Fibroblast of the conjunctiva (primary cell): Measurements from ENCODE around the gene DNAJC15.

Experiments
- DNase-seq: peaks from one replicate; pipeline ENCODE4 v3.0.0-alpha.2; 2010; ENCODE audit warnings: low read depth

Gene DNAJC15

DNA sequence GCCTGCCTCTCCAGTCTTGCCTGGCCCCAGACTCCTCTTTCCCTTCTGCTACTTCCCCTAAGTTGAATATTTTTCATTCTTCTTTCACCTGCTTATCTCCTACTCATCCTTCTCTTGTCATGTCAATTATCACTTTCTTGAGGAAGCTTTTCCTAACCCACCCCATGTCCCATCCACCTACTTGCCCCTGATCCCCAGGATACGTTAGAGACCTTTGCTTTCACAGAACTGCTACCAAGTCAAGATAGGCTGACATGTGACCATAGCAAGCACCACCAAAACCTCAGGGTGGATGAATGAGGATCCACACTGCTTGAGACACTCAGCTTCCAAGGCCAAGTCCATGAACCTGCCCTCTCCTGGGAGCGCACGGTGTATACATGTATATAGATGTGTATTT is 131.5 kb downstream of the DNAJC15 start:
- no peak for DNase-seq

DNA sequence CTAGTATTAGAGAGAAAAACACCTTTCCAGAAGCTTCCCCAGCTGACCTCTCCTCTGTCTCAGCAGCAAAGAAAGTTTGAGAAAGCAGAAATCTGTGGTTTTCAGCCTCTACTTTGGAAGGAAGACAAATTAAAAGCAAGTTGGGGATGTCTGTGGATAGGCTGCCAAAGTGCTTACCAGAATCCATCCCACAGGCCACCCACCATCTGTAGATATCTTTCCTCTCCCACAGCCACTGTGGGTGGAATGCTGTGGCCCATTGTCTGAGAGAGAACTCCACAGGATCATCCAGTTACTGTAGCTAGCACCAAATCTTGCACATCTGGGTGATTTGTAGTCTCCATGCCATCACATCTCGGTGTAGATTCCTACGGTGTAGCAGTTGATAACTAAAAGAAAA is 133.5 kb downstream of the DNAJC15 start:
- no peak for DNase-seq

DNA sequence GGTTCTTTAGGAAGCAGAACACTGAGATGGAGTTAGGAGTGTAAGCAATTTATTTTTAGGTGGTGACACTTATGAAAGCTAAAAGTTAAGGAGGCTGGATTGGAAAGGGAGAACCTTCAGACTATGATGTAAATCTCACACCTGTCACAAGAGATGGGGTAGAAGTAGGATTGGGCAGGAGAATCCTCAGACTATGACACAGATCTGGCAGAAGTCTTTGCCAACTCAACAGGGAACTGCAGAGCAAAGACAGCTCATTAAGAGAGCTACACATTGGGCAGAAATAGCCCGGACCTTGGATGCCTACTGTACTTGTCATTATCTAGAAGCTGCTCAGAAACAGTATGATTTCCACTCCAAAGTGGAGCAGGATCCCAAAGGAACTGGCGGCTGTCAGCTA is 134.4 kb downstream of the DNAJC15 start:
- no peak for DNase-seq

DNA sequence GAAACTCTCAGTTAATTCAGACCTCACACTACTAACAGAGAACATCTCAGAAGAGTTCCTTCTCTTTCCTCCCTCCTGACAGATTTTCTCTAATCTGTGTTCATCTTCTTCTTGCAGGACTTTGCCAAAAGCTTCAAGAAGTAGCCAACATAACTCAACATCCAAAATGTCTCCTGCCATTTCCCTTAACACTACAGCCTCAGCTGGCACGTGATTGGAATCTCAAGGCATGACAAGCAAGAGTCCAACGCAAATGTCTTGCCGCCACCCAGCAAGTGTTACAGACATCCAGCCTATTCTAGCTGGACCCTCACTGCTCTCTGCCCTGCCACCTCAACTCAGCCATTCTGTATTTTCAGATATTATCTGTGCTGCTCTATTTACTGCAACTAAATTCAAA is 135.1 kb downstream of the DNAJC15 start:
- DNase-seq, result no peak

DNA sequence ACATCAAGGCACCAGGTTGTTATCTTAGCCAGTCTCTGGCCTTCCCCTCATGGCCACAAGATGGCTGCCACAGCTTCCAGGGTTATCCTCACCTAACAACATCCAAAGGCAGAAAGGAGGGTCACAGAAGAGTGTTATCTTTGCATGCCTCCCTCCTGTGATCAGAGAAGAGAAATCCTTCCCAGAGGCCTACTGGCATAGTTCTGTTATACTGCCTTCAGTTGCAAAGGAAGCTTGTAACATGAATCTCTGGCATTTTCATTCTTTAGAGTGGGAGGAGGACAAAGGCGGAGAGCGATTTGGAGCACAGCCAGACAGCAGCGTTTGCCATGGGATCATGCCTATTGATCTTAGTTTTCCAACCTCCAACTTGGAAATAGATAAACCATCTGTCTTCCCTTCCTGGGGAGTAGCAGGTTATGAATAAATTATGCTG is 135.7 kb downstream of the DNAJC15 start:
- peak; percentile 32 for DNase-seq
